Nucleus accumbens (tissue), 56 donors: ENCODE data around the gene FAM135A.

Experiments
- DNase-seq, 56 donors: peaks; one replicate each; lab custom pipeline; 2025; lab: John Stamatoyannopoulos, UW

The FAM135A gene

DNA sequence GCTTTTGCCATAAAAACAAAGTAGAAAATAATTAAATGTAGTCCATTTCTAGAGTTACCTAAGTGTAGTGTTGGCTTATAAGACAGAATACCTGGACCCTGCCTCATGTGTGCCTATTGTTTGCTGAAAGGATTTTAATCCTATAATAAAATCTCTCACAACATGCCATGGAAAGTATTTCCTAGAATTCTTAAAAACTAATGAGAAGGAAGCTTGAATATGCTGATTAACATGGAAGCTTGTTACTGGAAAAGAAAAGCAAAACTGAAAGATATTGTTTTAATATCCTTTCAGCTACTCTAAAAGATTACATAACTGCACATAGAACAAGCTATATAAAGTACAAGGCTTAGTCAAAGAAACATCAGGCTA is 18.0 kb upstream of the FAM135A start:
- no peak for DNase-seq

DNA sequence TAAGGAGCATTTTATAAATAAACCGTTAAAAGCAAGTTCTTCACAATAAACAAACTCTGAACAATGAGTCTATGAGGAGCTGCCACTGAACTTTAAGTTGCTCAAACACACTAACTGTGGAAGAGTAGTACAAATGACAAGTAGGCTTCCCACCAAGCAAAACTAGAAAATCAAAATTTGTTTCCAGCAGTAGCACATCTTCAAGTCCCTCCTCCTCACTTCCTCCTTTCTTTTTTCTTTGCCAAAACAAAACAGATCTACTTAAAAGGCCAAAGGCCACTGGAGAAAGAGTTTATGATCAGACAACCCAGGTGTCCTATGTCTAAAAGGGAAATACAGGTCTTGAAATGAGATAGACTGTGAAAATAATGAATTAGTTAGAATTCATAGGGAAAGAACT is 17.1 kb upstream of the FAM135A start:
- DNase-seq = no peak

DNA sequence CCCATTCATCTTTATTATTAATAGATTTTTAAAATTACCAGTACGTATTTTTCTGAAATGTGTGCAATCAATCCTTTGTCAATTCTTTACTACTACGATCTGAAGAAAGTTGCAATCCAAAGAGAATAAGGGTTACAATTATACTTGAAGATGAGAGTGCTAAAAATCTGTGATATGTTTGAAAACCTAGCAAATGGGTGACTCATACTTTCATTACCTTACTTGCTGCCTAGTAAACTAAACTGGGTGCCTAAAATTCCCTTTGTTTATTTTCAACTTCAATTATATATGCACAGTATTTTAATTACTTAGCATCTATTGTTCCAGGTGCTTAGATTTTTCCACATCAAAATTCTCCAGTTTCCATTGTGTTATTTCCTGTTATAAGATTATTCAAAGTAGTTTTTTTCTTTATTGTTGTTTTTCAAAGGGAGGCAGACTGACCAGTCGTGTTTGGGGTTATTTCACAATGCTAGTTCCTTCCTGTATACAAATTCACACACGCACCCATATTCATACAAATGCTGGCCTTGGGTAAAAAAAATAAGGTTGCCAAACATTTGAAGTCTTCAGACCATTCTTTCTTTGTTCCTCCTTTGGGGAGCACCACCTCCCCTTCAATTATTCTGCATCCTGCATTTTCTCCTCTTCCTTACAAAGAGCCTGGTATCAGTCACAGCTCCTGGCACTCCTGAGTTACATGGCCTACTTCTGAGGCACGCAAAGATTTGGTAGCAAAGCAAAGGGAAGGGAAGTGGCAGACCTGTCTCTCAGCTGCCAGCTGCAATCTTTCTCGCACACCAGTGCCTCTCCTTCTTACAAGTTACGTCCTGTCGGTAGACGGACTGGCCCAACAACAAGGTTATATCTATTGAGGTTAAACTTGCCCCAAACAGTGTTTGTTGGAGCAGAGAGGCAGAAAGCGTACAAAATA is 16.2 kb upstream of the FAM135A start:
- no peak for DNase-seq

DNA sequence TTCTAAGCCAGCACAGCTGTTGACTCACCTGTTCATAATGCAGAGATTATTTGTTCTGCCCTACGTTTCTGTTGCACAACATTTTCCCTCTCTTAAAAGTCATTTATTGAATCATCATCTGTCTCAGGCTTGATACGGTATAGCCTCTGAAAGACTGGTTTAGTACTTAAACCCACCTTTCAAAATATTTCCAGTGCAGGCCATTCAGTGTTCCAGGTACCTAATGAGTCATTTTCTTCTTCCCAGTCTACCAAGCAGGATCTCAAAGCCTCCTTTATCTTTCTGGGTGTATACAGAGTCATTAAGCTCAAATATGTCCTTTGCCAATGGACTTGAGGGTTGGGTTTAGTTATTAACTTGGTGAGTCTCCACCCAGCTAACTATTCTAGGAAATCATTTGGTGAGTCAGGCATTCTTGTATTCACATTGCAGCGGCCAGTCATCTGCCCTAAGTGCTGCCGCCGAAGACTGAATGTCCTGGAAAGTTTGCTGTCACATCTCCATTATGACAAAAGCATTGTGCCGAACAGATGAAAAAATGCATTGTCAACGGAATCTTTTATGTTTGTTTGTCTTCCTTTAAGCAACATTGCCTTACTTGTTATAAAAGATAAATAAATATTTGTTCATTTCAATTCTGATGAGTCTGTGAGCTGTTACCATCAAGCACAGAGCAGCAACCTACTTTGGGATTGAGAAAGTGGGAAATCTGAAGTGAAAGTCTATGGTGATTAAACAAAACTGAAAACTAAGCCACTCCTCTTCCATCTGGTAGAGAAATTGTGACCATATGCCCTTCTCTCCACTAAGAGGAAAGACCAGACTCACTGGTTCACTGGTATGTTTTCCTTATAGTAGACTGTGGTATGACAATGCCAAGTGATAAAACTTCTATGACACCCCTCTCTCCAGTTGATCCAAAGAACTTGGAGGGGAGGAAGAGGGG is 14.3 kb upstream of the FAM135A start:
- DNase-seq = no peak

DNA sequence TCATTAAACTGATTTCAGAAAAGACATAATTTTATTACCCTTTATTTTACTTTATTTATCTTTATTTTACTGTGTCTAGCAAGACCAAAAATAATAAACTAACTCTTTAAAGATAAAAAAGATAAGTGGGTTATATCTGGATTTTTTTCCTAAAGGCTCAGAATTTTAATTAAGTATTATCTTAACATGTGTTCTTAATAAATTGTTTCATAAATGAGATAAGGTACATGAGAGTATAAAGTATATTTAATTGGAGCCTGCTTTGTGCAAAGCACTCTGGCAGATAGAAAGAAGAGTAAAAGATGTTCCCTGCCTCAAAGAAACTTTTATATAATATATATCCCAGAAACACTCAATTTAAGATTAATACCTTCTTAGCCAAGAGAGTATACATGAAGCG is 8.7 kb upstream of the FAM135A start:
- DNase-seq = no peak

DNA sequence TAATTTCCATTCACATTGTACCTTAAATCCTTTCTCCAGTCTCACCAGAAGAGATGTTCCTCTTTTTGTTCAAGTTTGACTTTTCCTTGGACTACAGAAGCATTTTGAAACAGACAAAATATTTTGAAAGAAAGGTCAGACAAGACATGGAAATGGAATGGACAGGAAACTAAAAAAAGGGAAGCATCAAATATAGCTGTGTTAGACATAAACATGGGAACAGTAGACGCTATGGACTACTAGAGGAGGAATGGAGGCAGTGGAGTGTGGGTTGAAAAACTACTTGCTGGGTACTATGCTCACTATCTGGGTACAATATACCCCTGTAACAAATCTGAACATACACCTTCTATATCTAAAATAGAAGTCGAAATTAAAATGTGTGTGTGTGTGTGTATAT is 4.1 kb upstream of the FAM135A start:
- DNase-seq = no peak

DNA sequence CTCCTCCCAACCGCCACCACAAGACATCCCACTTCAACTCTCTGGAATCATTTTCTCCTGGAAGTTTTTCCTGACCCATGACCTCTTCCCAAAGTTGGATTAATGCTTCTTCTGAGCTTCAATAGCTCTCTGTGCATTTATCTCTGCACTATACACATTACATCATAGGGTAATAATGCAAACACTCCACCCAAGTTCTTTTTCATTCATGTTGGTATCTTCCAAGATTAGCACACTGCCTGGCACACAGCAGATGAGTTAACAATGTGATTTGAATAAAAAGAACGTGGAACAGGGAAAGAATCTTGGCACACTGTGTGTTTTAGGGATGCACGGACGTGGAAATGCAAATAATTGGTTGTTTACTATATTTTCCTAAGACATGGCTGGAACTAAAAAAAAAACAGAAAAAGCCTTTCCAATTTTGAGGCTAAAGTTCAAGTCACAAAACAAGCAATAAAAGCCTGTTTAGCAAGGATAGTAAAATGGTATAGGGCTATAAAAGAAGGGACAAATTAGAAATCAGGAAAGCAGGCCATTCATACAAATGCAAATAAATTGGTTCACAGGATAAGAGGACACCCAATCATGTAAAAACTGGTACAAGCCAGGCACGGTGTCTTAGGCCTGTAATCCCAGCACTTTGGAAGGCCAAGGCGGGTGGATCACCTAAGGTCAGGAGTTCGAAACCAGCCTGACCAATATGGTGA is 1.6 kb upstream of the FAM135A start:
- DNase-seq = no peak

DNA sequence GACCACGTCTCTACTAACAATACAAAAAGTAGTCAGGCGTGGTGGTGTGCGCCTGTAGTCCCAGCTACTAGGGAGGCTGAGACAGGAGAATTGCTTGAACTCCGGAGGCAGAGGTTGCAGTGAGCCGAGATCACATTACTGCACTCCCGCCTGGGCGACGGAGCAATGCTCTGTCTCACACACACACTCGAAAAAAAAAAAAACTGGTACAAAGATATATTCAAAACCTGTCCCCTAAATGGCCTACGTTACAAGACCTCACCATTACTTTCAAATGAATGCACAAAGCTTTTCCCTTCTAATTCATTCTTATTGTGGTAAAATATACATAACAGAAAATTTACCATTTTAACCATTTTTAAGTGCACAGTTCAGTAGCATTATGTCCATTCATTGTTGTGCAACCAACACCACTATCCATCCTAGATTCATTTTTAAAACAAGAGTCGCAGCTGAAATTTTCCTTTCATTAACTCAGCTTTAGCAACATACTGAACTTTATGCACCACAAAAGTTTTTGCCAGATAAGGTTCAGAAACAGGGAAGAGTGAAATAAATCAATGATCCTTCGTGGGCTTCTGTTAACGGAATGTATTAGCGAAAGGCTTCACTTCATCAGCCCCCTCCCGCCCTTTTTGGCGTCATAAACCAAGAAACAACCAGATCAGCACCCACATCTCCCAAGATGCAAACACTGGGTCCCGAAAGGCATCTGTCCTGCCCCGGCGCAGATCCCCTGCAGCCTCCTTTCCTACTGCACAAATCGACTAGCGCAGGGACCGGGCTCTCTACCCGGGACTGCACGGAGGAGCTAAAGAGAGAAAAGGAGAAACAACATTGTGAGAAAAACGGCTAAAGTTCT is 825 bp upstream of the FAM135A start:
- peak in 1 of 56 donors; percentile 60 for DNase-seq

DNA sequence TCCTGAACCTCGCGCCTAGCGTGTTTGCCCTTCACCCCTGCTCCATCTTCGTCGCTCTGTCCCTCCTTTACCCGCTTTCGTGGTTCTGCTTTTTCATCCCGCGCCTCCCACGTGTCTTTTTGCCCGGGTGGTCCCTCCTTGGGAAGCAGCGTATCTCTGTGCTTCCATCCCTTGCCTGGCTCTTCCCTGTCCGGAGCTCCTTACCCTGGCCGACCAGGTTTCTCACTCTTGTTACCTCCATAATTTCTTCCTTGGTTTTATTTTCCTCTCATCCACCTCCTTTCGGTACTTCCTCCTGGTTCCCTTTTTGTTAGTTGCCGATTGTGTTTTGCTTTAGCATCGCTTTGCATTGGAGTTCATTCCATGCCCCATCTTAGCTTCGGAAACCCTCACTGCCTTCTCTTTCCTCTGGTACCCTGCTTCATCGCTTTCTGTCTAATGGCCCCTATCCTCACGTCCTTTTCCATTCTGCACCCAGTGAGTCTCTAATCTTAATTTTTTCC is 735 bp downstream of the FAM135A start:
- DNase-seq = peak in 28 of 56 donors; percentile 2 to 64 (median 38)

DNA sequence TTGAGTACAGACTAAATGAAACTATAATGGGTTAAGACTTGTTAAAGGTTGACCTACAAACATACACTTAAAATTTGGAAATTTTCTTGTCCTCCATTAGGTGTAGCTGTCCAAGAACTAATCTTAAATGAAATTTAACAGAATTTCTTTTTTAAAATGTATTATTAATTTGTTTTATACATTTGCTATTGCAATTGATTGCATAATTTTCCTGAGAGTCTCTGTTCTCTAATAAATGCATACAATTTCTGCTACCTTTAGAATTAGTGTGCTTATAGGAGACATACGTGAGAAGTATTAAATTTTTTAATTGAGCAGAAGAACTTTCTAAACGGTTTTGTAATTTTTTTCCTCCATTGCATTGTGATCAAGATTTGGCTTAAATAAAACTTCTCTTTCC is 1.5 kb downstream of the FAM135A start:
- no peak for DNase-seq

DNA sequence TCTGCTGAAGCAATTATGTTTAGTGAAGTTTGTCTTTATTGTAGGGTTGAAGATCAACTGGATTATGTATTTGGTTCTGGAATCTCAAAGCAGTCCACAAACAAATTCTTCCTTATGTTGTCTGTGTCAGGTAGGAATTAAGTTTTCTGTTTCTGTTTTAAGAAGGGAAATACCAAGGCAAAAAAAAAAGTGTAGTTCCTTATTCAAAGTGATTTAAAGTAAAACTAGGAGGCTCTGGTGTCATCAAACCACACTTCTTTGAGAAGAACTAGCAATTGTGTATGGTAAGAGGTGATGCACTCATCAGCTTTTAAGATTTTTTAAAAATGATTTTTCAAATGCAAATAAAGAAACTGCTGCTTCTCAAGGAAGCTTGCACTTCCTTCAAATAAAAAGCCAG is 1.9 kb downstream of the FAM135A start:
- DNase-seq = no peak

DNA sequence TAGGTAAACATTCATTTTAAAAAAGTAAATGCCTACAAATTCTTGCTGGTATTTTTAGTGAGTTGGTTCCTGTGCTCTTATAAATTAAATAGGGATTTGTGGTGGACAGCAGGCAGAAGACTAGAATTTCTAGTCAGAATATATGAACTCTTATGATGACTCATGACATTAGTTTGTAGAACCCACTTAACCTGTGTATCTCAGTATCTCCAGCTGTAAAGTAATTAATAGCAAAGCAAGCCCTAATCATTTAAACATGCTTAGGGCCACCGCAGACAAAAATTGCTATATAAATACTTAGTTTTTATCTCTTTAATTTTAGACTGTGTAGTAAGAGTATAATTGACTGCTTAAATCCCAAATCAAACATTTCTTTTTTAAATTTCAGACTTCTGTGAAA is 2.4 kb downstream of the FAM135A start:
- no peak for DNase-seq

DNA sequence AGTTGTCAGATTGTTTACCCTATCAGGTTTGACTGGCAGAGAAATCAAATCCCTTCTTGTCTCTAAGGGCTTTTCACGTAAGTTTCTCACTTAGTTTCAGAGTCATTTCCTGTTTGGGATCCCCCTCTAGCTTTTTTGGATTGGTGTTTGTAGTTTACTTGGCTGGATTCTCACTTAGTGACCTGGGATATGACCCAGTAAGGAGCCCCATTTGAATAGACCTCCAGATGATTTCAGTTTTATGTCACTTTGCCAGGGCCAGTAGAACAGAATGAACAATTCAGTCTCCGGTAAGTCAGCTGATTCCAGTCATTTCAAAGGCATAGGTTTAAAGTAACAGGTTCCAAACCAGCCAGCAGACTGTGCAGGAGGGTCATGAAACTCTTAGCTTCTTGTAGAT is 8.2 kb downstream of the FAM135A start:
- no peak for DNase-seq

DNA sequence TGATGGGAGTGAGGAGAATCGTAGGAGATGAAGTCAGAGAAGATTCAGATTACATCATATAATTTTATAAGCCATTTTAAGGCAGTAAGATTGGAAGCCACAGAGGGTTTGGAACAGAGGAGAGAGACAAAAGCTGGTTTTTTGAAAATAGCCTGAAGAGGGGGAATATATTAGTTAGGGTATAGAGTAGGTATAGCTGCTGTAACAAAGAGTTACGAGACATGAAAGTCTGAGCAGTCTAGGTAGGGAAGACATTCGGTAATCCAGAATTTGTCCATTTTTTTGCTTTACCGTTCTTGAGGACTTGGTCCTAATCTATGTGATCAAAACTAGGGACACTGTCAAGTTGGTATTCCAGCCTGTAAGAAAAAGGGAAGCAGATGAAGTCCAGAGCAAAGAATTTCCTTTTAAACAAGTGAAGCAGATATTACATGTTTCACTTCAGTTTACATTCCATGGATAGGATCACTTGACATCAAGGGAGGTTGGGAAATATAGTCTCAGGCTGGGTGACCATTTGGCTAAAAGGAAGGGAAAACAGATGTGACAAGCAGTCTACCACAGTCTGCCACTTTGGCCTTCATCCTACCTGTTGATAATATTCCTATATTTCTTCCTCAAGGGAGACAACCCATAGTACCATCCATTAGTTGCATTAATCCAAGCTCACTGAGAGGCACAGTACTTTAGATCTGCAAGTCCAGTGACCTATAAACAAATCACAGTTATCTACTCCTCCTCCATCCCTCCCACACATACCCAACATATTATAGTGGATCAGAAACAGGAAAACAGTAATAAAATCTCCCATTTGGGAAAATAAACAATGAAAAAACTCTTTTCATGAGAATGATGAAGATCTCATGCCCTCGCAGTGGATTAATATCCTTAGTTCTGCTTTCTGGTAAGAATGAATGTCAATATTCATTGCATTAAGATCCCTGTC is 10.2 kb downstream of the FAM135A start:
- no peak for DNase-seq

DNA sequence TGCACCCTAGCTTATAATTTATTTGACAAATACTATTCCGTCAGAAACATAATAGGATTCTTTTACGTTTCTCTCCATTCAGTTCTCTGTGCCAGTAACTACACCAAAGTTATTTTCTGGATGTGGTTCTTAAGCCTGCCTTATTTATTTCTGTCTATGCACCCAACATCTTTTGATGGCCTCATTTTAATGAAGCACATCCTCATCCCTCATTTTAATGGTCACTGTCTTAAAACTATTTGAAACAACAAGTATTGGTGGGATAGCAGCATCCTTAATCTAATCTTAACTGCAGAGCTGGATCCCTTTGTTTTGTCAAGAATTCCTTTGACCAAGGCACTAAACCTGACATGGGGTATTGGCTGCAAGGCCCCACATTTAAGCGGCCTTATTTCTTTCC is 11.0 kb downstream of the FAM135A start:
- DNase-seq = no peak

DNA sequence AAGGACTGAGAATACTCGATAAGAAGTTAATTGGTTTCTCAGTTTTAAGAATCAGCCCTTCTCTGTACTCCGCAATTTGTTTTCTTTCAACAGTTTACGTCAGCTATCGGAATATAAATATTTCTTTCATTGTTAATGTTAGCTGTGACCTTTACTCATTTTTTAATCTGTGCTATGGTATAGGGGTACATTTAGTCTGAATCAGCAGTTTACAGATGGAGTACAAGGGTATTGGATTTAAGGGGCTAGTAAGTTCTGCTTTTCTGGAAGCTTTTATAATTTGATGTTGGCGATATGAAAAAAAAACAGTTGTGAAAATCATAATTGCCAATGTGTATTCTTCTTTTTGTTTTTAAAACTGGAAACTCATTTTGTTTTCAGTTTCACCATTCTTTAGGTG is 23.0 kb downstream of the FAM135A start:
- no peak for DNase-seq

DNA sequence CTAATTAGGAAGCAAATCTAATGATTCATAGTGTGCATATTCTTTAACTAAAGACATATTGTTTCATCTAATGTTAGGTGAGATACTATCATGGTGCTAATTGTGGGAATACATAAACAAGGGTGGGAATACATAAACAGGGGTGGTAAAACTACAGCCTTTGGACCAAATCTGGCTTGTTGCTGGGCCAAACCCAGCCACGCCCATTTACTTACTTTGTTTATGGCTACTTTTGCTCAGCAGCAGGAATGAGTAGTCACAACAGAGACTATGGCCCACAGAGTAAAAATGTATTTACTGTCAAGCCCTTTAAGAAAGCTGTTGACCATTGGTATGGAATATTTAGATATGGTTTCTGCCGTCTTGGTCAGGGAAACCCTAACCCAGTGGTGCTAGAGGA is 31.7 kb downstream of the FAM135A start:
- no peak for DNase-seq

DNA sequence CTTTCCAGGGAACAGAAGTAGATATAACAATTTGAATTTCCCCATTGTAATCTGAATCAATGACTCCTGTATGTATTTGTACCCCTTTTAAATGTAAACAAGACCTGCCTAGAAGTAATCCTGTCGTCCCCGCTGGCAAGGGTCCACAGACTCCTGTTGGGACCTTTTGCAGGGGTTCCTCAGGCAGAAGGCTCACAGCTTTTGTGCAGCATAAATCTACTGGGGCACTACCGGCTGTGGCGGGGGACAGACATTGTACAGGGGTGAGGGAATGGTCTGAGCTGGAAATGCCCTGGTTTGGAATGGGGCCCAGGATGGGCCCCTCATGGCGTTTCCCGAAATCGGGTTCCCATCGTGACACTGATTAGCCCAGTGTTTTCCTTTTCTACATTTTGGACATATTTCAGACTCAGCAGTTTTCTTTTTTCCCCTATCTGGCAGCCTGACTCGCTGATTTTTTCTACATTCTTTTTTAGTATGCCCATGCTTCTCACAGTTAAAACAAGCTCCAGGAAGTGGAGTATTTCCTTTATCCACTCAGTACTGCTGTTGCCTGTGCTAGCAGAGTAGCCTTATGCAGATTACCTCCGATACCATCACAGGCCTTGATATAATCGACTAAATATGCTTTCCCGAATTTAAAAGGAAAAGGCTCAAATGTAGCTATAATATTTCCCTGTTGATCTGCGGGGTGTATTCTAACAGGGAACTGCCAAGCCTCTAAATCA is 34.2 kb downstream of the FAM135A start:
- peak in 2 of 56 donors; percentile 0 to 11 for DNase-seq
